Lower lobe of right lung (tissue), 2 donors: ENCODE data around the gene NWD2. TPM values are rescaled to one million over a fixed set of nuclear protein-coding genes. Genes with fewer than 3 reads are reported as not detected.
A peak's percentile ranks its signal among the peaks of the same experiment; 100 is the strongest.

Experiments
- ATAC-seq, 2 donors: fragments of 200-7000 bp; cut with Tn5 transposase; one replicate each; pipeline ENCODE4 v1.9.1; 2020 to 2022; ENCODE audit warnings: mild to moderate bottlenecking in 2 of 2, moderate library complexity in 2 of 2
- DNase-seq: peaks from one replicate; pipeline ENCODE4 v3.0.0-alpha.2; 2020
- H3K27ac ChIP-seq: fragments of 200-600 bp; one replicate; pipeline ENCODE4 v1.8.0; 2022
- H3K27me3 ChIP-seq: fragments of 200-600 bp; one replicate; pipeline ENCODE4 v1.8.0; 2022; ENCODE audit warnings: low read depth
- H3K36me3 ChIP-seq: fragments of 200-600 bp; one replicate; pipeline ENCODE4 v1.8.0; 2022; ENCODE audit warnings: mild to moderate bottlenecking
- H3K4me1 ChIP-seq: fragments of 200-600 bp; one replicate; pipeline ENCODE4 v1.8.0; 2022
- H3K4me3 ChIP-seq: fragments of 200-600 bp; one replicate; pipeline ENCODE4 v1.8.0; 2022; ENCODE audit warnings: mild to moderate bottlenecking
- H3K9me3 ChIP-seq: fragments of 200-600 bp; one replicate; pipeline ENCODE4 v1.8.0; 2022
- CTCF ChIP-seq: fragments of 200-600 bp; IDR thresholded peaks from one replicate; pipeline ENCODE4 v1.8.0; 2022; ENCODE audit warnings: antibody characterized with exemption, mild to moderate bottlenecking
- intact Hi-C: fragments of 100-400 bp; cut with DNase I; formaldehyde crosslinking; loops from one replicate; pipeline ENCODE4 v1.11.0; 2022
- total RNA-seq: library from RNA; stranded (reverse); fragmentation: NEBNext Ultra II Directional; extraction: Animal tissue kit (Norgen Biotek cat#: 25700); gene quantifications from one replicate; pipeline ENCODE4 v1.2.1, GENCODE V29; 2021
- donor health status: DM: no; HTN: yes; CAD: no; lungs with severe emphysema.

Gene NWD2
- total RNA-seq, 1 donor from 2014 or later, result not detected

- DNase-seq (no peak), ATAC-seq (no peak)
- intact Hi-C loops, result no loop called here
- H3K9me3 ChIP-seq, result no peaks in the 10 kb centered on the region
- no peaks in the 10 kb centered on the region for H3K4me1 ChIP-seq
- H3K27ac ChIP-seq, result no peak overlapping the region
- H3K4me3 ChIP-seq, result no peak overlapping the region
- no peaks in the 10 kb centered on the region for H3K36me3 ChIP-seq
- no peak for TF ChIP-seq CTCF
- H3K27me3 ChIP-seq, result peaks cover 6% of the 10 kb centered on the region
Observed at GRCh38 chr4:37447886-37448285, 203.3 kb downstream of the NWD2 start.

- no peak for ATAC-seq
- TF ChIP-seq CTCF, result no peak
- peaks cover 28% of the 10 kb centered on the region for H3K27me3 ChIP-seq
- DNase-seq, result no peak
- no peaks in the 10 kb centered on the region for H3K36me3 ChIP-seq
- H3K27ac ChIP-seq, result no peak overlapping the region
- no peaks in the 10 kb centered on the region for H3K9me3 ChIP-seq
- H3K4me1 ChIP-seq, result peaks cover 7% of the 10 kb centered on the region
- no peak overlapping the region for H3K4me3 ChIP-seq
- intact Hi-C loops, result no loop called here
Observed at GRCh38 chr4:37450309-37450708, 205.8 kb downstream of the NWD2 start.

GRCh38 chr4:37450911-37451310 lies 206.4 kb downstream of the NWD2 start:
- Histone ChIP-seq H3K4me3 (no peak overlapping the region), H3K4me1 (peaks cover 7% of the 10 kb centered on the region), H3K27ac (no peak overlapping the region), H3K36me3 (no peaks in the 10 kb centered on the region), H3K27me3 (peaks cover 33% of the 10 kb centered on the region), H3K9me3 (no peaks in the 10 kb centered on the region)
- ATAC-seq (no peak), DNase-seq (no peak)
- intact Hi-C loops, result no loop called here
- no peak for TF ChIP-seq CTCF

GRCh38 chr4:37451656-37452055 lies 207.1 kb downstream of the NWD2 start:
- Histone ChIP-seq H3K27ac (no peak overlapping the region), H3K4me1 (peaks cover 7% of the 10 kb centered on the region), H3K9me3 (no peaks in the 10 kb centered on the region), H3K36me3 (no peaks in the 10 kb centered on the region), H3K27me3 (peaks cover 33% of the 10 kb centered on the region), H3K4me3 (no peak overlapping the region)
- ATAC-seq, result no peak
- TF ChIP-seq CTCF, result no peak
- intact Hi-C loops, result no loop called here
- no peak for DNase-seq

- H3K27ac ChIP-seq, result peak overlapping the region; percentile 53
- no peaks in the 10 kb centered on the region for H3K9me3 ChIP-seq
- DNase-seq, result no peak
- peaks cover 33% of the 10 kb centered on the region for H3K27me3 ChIP-seq
- H3K36me3 ChIP-seq, result no peaks in the 10 kb centered on the region
- peaks cover 7% of the 10 kb centered on the region for H3K4me1 ChIP-seq
- peak overlapping the region; percentile 58 for H3K4me3 ChIP-seq
- TF ChIP-seq CTCF, result peak; percentile 47
- intact Hi-C loops, result no loop called here
- peak; percentile 85 to 87 for ATAC-seq
Observed at GRCh38 chr4:37452952-37453280, 208.4 kb downstream of the NWD2 start.
